ACC112 (cell line): Measurements from ENCODE around the gene ANXA10.

ENCODE experiments used
- H2AFZ ChIP-seq: fragments of 200-600 bp; sonication (generic); one replicate; pipeline ENCODE4 v1.6.0; 2017; ENCODE audit warnings: antibody characterized with exemption, low read length; ENCODE audit not compliant: unreplicated experiment
- H3K27ac ChIP-seq: fragments of 200-600 bp; sonication (generic); 2 replicates; pipeline ENCODE4 v1.5.1; 2014; ENCODE audit warnings: low read depth, mild to moderate bottlenecking, antibody characterized with exemption, low read length, moderate library complexity
- H3K27me3 ChIP-seq: fragments of 200-600 bp; sonication (generic); 2 replicates; pipeline ENCODE4 v1.6.1; 2014; ENCODE audit warnings: mild to moderate bottlenecking, antibody characterized with exemption, low read length, moderate library complexity, mixed read lengths; ENCODE audit not compliant: insufficient read depth
- H3K36me3 ChIP-seq: fragments of 200-600 bp; sonication (generic); 2 replicates; pipeline ENCODE4 v1.6.1; 2016; ENCODE audit warnings: mild to moderate bottlenecking, antibody characterized with exemption, low read length, moderate library complexity, mixed read lengths; ENCODE audit not compliant: insufficient read depth
- H3K4me1 ChIP-seq: fragments of 200-600 bp; sonication (generic); one replicate; pipeline ENCODE4 v1.6.1; 2016; ENCODE audit warnings: low read length, mixed read lengths; ENCODE audit not compliant: insufficient read depth, unreplicated experiment, control insufficient read depth
- H3K4me3 ChIP-seq: fragments of 200-600 bp; sonication (generic); 2 replicates; pipeline ENCODE4 v1.5.1; 2014; ENCODE audit warnings: mild to moderate bottlenecking, low read depth, low read length
- H3K79me2 ChIP-seq: fragments of 200-600 bp; sonication (generic); one replicate; pipeline ENCODE4 v1.6.0; 2016; ENCODE audit warnings: low read length; ENCODE audit not compliant: control insufficient read depth, unreplicated experiment, insufficient read depth

The ANXA10 gene

DNA sequence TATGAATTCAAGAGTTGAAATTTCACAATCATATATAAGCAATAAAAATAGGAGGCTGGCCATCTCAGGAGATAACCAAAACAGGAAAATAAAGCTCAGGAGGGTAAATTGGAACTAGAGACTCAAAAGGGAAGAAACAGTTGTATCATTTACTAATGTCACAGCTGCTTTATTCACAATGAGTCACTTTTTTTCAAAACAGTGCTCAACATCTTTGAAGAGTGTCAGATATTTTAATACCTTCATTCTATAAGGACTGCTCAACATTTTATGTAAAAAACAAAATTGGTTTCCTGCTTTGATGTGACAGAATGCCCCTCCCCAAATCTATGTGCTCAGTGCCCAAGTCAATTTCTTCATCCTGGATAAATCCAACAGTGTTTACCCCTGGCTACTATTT, 128.6 kb downstream of the ANXA10 start:
- Histone ChIP-seq H3K79me2 (no peaks in the 10 kb centered on the region), H3K36me3 (peaks cover 68% of the 10 kb centered on the region), H3K27ac (peak overlapping the region; percentile 82), H2AFZ (no peak overlapping the region), H3K4me3 (no peak overlapping the region), H3K4me1 (peaks cover 26% of the 10 kb centered on the region), H3K27me3 (no peaks in the 10 kb centered on the region)

DNA sequence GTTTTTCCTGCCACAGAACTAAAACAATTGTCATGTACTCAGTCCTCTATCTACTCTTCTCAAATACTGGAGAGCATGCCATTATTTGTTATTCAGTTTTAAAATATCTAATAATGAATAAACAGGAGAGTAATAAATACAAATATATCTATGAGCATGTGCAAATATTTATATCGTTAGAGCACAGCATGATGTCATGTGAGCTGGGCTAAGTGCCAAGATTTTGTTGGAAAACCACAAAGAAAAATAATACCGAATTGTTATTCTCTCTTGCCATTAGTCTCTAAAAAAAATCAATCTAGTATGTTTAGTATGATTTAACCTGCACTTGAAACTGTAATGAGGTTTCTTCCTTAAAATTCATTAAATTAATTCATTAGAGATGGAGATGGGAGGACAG, 129.0 kb downstream of the ANXA10 start:
- H2AFZ ChIP-seq: no peak overlapping the region
- peak overlapping the region; percentile 82 for H3K27ac ChIP-seq
- H3K36me3 ChIP-seq: peaks cover 64% of the 10 kb centered on the region
- H3K4me1 ChIP-seq: peaks cover 26% of the 10 kb centered on the region
- H3K4me3 ChIP-seq: no peak overlapping the region
- no peaks in the 10 kb centered on the region for H3K79me2 ChIP-seq
- H3K27me3 ChIP-seq: no peaks in the 10 kb centered on the region
